Measurements from ENCODE around the gene PRKAG3.
"Not testable (repeated sequence)": the region's sequence is repeated elsewhere in the genome, so short reads cannot be mapped to it uniquely, and the experiment has no call there.

PRKAG3 gene

DNA sequence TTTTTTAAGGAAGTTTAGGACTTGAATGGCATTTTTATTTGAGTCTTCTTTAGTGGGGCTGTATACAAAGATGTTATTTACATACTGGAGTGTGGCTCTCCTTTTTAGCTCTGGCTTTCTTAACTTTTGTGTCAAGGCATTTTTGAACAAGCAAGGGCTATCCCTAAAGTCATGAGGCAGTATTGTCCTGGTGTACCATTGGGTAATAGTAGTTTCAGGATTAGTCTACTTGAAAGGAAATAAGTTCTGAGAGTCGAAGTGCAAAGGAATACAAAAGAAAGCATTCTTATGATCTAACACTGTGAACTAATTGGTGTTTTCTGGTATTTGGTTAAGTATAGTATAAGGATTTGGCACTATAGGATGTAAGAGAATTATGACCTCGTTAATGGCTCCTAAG lies 51.6 kb downstream of the PRKAG3 start:
- peak; percentile 75 for DNase-seq

GRCh38 chr2:218777276-218777990 lies 54.2 kb downstream of the PRKAG3 start:
- no peak for DNase-seq

DNA sequence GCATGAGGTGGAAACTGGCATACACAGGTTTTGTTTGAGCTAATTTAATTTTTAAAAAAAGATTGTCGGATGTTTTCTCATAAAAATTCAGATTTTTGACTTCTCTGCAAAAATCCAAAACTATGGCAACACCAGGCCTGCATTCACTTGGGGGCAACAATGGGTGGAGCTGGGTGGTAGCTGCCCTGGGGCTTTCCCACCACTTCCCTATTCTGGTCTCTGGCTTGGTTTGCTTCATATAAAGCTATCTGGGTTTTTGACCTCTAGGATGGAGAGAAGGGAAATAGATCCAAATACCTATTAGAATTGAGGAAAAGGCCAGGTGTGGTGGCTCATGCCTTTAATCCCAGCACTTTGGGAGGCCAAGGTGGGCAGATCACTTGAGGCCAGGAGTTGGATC lies 55.1 kb downstream of the PRKAG3 start:
- peak; percentile 31 for DNase-seq

GRCh38 chr2:218773881-218774280 lies 57.7 kb downstream of the PRKAG3 start:
- DNase-seq, result no peak

GRCh38 chr2:218772759-218773158 lies 58.8 kb downstream of the PRKAG3 start:
- not testable (repeated sequence) for DNase-seq
